Epidermal melanocyte (primary cell): Measurements from ENCODE around the gene CCDC9.
A peak's percentile ranks its signal among the peaks of the same experiment; 100 is the strongest.
"Not testable (repeated sequence)": the region's sequence is repeated elsewhere in the genome, so short reads cannot be mapped to it uniquely, and the experiment has no call there.

Source experiments
- DNase-seq: peaks from one replicate; pipeline ENCODE4 v3.0.0; 2011; ENCODE audit warnings: low spot score; ENCODE audit not compliant: insufficient read length

Gene CCDC9

GRCh38 chr19:47232422-47233211 lies 23.7 kb upstream of the CCDC9 start:
- DNase-seq = peak; percentile 15

GRCh38 chr19:47236072-47236675 lies 20.2 kb upstream of the CCDC9 start:
- no peak for DNase-seq

GRCh38 chr19:47239152-47239551 lies 17.2 kb upstream of the CCDC9 start:
- DNase-seq = no peak

- DNase-seq = peak; percentile 88
These were observed 16.6 kb upstream of the CCDC9 start for GRCh38 chr19:47239610-47240296.

GRCh38 chr19:47240556-47240955 lies 15.8 kb upstream of the CCDC9 start:
- no peak for DNase-seq

- DNase-seq = no peak
These were observed 15.1 kb upstream of the CCDC9 start for GRCh38 chr19:47240996-47241918.

- no peak for DNase-seq
These were observed 14.3 kb upstream of the CCDC9 start for GRCh38 chr19:47241919-47242577.

GRCh38 chr19:47243364-47243775 lies 13.0 kb upstream of the CCDC9 start:
- DNase-seq = no peak

GRCh38 chr19:47243776-47244547 lies 12.4 kb upstream of the CCDC9 start:
- peak; percentile 91 for DNase-seq

- DNase-seq = peak; percentile 54
These were observed 8.9 kb upstream of the CCDC9 start for GRCh38 chr19:47247308-47247990.

GRCh38 chr19:47253016-47253415 lies 3.3 kb upstream of the CCDC9 start:
- not testable (repeated sequence) for DNase-seq

- no peak for DNase-seq
These were observed 2.9 kb upstream of the CCDC9 start for GRCh38 chr19:47253467-47253881.

GRCh38 chr19:47253970-47254369 lies 2.4 kb upstream of the CCDC9 start:
- no peak for DNase-seq

- peak; percentile 99 for DNase-seq
These were observed 527 bp downstream of the CCDC9 start for GRCh38 chr19:47256693-47257410.

- DNase-seq = peak; percentile 99
These were observed 1.3 kb downstream of the CCDC9 start for GRCh38 chr19:47257411-47258169.

GRCh38 chr19:47258434-47258833 lies 2.1 kb downstream of the CCDC9 start:
- no peak for DNase-seq

- no peak for DNase-seq
These were observed 2.7 kb downstream of the CCDC9 start for GRCh38 chr19:47258895-47259555.
